RWPE2 (cell line): Measurements from ENCODE around the gene LRP8.
A peak's percentile ranks its signal among the peaks of the same experiment; 100 is the strongest.

Experiments used
- ATAC-seq: fragments of 200-7000 bp; cut with Tn5 transposase; 3 replicates; pipeline ENCODE4 v1.9.1; 2021; ENCODE audit warnings: low read depth
- DNase-seq: peaks from one replicate; pipeline ENCODE4 v3.0.0-alpha.2; 2020; ENCODE audit warnings: low spot score
- H3K27ac ChIP-seq: fragments of 450-650 bp; 2 replicates; pipeline ENCODE4 v1.5.1; 2017; ENCODE audit warnings: mild to moderate bottlenecking; ENCODE audit not compliant: poor library complexity, severe bottlenecking
- H3K27me3 ChIP-seq: fragments of 250-450 bp; sonication (Bioruptor Pico); 2 replicates; pipeline ENCODE4 v1.5.1; 2021; ENCODE audit warnings: mild to moderate bottlenecking, moderate library complexity; ENCODE audit not compliant: insufficient read depth, poor library complexity, severe bottlenecking
- H3K36me3 ChIP-seq: fragments of 250-450 bp; sonication (Bioruptor Pico); 2 replicates; pipeline ENCODE4 v1.5.1; 2020; ENCODE audit warnings: low read depth, mild to moderate bottlenecking, moderate library complexity
- H3K4me1 ChIP-seq: fragments of 250-450 bp; sonication (Bioruptor Pico); 2 replicates; pipeline ENCODE4 v1.5.1; 2021; ENCODE audit warnings: mild to moderate bottlenecking, moderate library complexity; ENCODE audit not compliant: insufficient read depth, poor library complexity, severe bottlenecking
- H3K4me3 ChIP-seq: fragments of 250-450 bp; sonication (Bioruptor Pico); 2 replicates; pipeline ENCODE4 v1.5.1; 2021; ENCODE audit warnings: mild to moderate bottlenecking, moderate library complexity; ENCODE audit not compliant: severe bottlenecking
- H3K9me3 ChIP-seq: fragments of 250-450 bp; sonication (Bioruptor Pico); 2 replicates; pipeline ENCODE4 v1.5.1; 2021; ENCODE audit warnings: mild to moderate bottlenecking, moderate library complexity; ENCODE audit not compliant: severe bottlenecking
- CTCF ChIP-seq: fragments of 450-650 bp; IDR thresholded peaks from one replicate; pipeline ENCODE4 v1.5.1; 2017; ENCODE audit warnings: mild to moderate bottlenecking, moderate library complexity; ENCODE audit not compliant: poor library complexity, severe bottlenecking

The LRP8 gene

DNA sequence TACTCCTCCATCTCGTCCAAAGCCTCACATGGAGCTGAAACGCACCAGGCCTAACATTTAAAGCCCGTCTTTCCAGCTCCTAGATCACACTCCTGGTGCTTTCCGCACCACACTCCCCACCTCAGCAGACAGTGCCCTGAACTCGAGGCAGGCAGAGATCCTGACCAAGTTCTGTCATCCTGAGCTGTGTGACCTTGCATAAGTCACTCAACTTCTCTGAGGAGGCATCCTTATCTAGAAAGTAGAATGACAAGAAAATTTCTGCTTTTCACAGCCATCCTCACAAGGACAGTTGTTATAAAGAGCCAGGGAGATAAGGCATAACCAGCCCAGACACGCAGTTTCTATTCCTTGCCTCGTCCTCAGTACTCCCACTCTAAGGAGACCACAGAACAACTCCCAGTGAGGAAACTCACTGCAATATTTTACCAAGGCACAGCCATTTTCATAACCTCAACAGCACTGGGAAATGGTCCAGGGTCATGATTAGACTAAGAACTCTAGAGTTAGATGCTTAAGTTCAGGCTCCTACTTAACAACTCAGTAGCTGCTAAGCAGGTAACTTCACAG, 3.1 kb downstream of the LRP8 start:
- TF ChIP-seq CTCF = no peak
- ATAC-seq = no peak
- Histone ChIP-seq H3K4me3 (no peak overlapping the region), H3K9me3 (no peaks in the 10 kb centered on the region), H3K27ac (peak overlapping the region; percentile 78), H3K4me1 (peaks cover 7% of the 10 kb centered on the region), H3K27me3 (no peaks in the 10 kb centered on the region), H3K36me3 (peaks cover 46% of the 10 kb centered on the region)
- no peak for DNase-seq

DNA sequence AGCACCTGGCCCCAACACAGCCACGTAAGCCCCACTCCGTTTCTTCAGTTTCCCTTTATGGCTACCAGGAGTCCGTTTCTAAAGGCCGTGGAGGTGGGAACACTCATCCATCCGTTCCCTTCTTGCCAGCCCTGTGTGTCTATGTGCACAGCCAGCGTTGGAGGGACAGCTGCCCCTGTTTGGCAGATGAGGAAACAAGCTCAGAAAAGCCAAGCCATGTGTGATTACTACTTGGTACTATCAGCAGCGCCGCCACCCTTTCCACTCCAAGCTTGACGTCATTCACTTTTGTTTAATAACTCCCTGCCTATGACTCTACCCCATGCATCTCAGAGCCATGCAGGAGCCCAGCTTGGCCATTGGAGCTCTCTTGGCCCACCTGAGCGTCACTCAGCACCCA, 3.5 kb downstream of the LRP8 start:
- Histone ChIP-seq H3K27ac (no peak overlapping the region), H3K36me3 (peaks cover 46% of the 10 kb centered on the region)
- no peak for TF ChIP-seq CTCF

DNA sequence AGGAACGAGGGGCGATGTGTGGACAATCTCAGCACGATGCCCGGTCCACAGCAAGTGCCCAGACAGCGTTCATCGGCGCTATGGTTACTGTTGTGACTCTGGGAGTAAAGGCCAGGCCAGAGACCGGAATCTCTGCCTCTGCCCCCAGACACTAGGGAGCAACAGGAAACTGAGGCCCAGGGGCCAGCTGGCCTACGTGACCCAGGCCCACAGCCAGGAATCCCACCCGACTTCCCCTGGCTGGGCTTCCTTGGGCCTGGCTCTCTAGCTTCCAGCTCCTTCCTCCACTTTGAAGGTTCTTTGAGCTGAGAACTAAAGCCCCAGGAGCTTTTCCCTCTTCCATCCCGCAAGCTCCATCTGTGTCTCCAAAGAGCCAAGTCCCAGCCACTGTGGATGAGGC, 4.6 kb downstream of the LRP8 start:
- no peak for ATAC-seq
- no peak for TF ChIP-seq CTCF
- no peak overlapping the region for H3K27ac ChIP-seq
- no peaks in the 10 kb centered on the region for H3K9me3 ChIP-seq
- H3K36me3 ChIP-seq = peaks cover 54% of the 10 kb centered on the region
- no peaks in the 10 kb centered on the region for H3K27me3 ChIP-seq
- no peak overlapping the region for H3K4me3 ChIP-seq
- peaks cover 7% of the 10 kb centered on the region for H3K4me1 ChIP-seq
- DNase-seq = no peak

More for the DNA sequence above, 3.5 kb downstream of the LRP8 start:
- no peaks in the 10 kb centered on the region for H3K9me3 ChIP-seq
- ATAC-seq = no peak
- no peak overlapping the region for H3K4me3 ChIP-seq
- peaks cover 7% of the 10 kb centered on the region for H3K4me1 ChIP-seq
- DNase-seq = no peak
- H3K27me3 ChIP-seq = no peaks in the 10 kb centered on the region

DNA sequence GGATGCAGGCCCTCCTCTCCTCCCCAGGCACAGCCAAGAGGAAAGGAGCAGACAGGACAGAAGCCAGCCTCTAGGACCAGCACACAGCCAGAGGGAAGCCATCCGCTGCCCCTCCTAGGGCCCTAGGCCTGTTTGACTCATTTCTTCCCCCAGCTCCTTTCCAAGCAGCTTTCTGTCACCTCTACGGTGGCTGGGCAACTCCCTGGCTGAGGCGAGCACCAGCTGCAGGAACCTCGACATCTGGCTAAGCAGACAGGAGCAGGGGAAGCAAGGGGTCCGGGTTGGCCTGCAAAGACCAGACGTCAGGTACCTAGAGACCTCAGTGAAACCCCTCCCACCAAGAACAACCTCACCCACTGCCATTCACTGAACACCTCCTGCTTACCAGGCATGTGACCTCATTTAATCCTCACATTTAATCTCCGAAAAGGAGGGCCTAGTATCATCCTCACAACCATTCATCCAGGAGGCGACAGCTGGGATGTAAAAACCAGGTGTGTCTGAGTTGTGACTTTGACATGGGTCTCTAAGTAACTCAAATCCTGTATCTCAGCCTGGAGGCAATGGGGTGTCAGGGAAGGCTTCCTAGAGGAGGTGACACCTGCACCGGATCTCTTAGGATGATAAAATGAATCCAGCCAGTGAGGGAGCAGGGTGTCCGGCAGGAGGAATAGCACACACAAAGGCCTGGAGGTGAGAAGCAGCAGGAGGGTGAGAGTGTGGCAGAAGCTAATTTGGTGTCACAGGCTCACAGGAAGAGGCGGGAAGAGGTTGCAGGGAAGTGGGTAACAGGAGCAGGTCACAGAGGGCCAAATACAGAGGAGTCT, 5.9 kb downstream of the LRP8 start:
- H3K27ac ChIP-seq = no peak overlapping the region
- no peak for TF ChIP-seq CTCF
- no peaks in the 10 kb centered on the region for H3K27me3 ChIP-seq
- H3K36me3 ChIP-seq = peaks cover 57% of the 10 kb centered on the region
- H3K4me3 ChIP-seq = no peak overlapping the region
- ATAC-seq (no peak), DNase-seq (no peak)
- H3K4me1 ChIP-seq = peaks cover 7% of the 10 kb centered on the region
- no peaks in the 10 kb centered on the region for H3K9me3 ChIP-seq

DNA sequence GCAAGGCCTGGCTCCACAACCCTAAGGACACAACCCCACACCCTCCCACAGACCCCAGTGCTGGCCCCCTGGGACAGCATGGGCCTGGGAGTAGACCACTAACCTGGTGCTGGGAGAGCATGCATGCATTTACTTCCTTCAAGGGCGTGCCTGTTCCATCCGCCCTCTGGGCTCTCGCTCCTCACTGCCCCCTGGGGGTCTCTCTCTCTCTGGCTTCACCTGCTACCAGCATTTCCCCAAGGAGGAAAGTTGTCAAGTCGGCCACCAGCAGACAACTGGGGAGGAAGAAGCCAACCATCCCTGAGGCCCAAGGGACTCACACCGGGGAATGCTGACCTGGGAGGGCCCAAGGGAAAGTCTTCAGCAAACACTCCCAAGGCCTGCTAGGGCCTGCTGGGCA, 6.5 kb downstream of the LRP8 start:
- no peaks in the 10 kb centered on the region for H3K9me3 ChIP-seq
- no peak for TF ChIP-seq CTCF
- no peak overlapping the region for H3K27ac ChIP-seq
- H3K27me3 ChIP-seq = no peaks in the 10 kb centered on the region
- no peak for DNase-seq
- no peak overlapping the region for H3K4me3 ChIP-seq
- H3K4me1 ChIP-seq = peaks cover 7% of the 10 kb centered on the region
- ATAC-seq = no peak
- peaks cover 57% of the 10 kb centered on the region for H3K36me3 ChIP-seq
